GM23338 (cell line): Measurements from ENCODE around the gene HECTD1.
"Not testable (repeated sequence)": the region's sequence is repeated elsewhere in the genome, so short reads cannot be mapped to it uniquely, and the experiment has no call there.

ENCODE experiments used
- CREB1 ChIP-seq: fragments of 250-450 bp; sonication (Bioruptor Pico); IDR thresholded peaks from 2 replicates; pipeline ENCODE4 v1.5.0; 2020; ENCODE audit warnings: low read depth, mild to moderate bottlenecking, moderate library complexity
- CTCF ChIP-seq, 2 experiments: fragments of 200-600 bp in 1 of 2; sonication (generic) in 1 of 2; conservative IDR thresholded peaks; 2 replicates each; pipeline versions ENCODE4 v1.5.1 to v1.6.1; 2016 to 2017; ENCODE audit warnings: antibody characterized with exemption in 2 of 2, low read depth in 2 of 2, mild to moderate bottlenecking in 2 of 2, moderate library complexity in 1 of 2
- EZH2 ChIP-seq: fragments of 200-600 bp; sonication (generic); IDR thresholded peaks from one replicate; pipeline ENCODE4 v1.8.0; 2017; ENCODE audit warnings: antibody characterized with exemption, mild to moderate bottlenecking, low read depth; ENCODE audit not compliant: unreplicated experiment
- EZH2phosphoT487 ChIP-seq: fragments of 200-600 bp; sonication (generic); IDR thresholded peaks from one replicate; pipeline ENCODE4 v1.8.1; 2018; ENCODE audit warnings: antibody characterized with exemption; ENCODE audit not compliant: unreplicated experiment
- JUNB ChIP-seq: IDR thresholded peaks from one replicate; pipeline ENCODE4 v1.6.1; 2016; ENCODE audit warnings: antibody characterized with exemption; ENCODE audit not compliant: unreplicated experiment
- NANOG ChIP-seq: IDR thresholded peaks from 2 replicates; pipeline ENCODE4 v1.6.1; 2016; ENCODE audit warnings: antibody characterized with exemption, borderline replicate concordance
- POLR2AphosphoS5 ChIP-seq: IDR thresholded peaks from 2 replicates; pipeline ENCODE4 v1.6.1; 2016; ENCODE audit warnings: antibody characterized with exemption, low read depth
- STAT1 ChIP-seq: IDR thresholded peaks from one replicate; pipeline ENCODE4 v1.6.1; 2016; ENCODE audit warnings: antibody characterized with exemption; ENCODE audit not compliant: unreplicated experiment
- ZNF114 ChIP-seq: fragments of 250-450 bp; sonication (Bioruptor Pico); IDR thresholded peaks from 2 replicates; pipeline ENCODE4 v1.5.0; 2020; ENCODE audit warnings: mild to moderate bottlenecking, moderate library complexity
- ZNF331 ChIP-seq: fragments of 250-450 bp; sonication (Bioruptor Pico); IDR thresholded peaks from 2 replicates; pipeline ENCODE4 v1.5.0; 2020; ENCODE audit warnings: low read depth, mild to moderate bottlenecking, moderate library complexity
- TF ChIP-seq, protein P1 (sequence below): IDR thresholded peaks from one replicate; pipeline ENCODE4 v1.6.1; 2018; ENCODE audit warnings: antibody characterized with exemption; ENCODE audit not compliant: unreplicated experiment
- TF ChIP-seq, protein P2 (sequence below): IDR thresholded peaks from 2 replicates; pipeline ENCODE4 v1.6.1; 2016; ENCODE audit warnings: antibody characterized with exemption
- TF ChIP-seq, protein P3 (sequence below): fragments of 250-450 bp; sonication (Bioruptor Pico); IDR thresholded peaks from 2 replicates; pipeline ENCODE4 v1.5.0; 2020; ENCODE audit warnings: mild to moderate bottlenecking, moderate library complexity

- not testable (repeated sequence) for TF ChIP-seq CTCF (conservative IDR thresholded peaks at IDR 0.05; ENCODE audit: low read depth in 2 of 2); CREB1 (CRISPR knock-in tag); NANOG; JUNB; POLR2AphosphoS5; EZH2; ZNF331 (CRISPR knock-in tag); EZH2phosphoT487; ZNF114 (CRISPR knock-in tag); STAT1
- TF ChIP-seq, protein P1, sequence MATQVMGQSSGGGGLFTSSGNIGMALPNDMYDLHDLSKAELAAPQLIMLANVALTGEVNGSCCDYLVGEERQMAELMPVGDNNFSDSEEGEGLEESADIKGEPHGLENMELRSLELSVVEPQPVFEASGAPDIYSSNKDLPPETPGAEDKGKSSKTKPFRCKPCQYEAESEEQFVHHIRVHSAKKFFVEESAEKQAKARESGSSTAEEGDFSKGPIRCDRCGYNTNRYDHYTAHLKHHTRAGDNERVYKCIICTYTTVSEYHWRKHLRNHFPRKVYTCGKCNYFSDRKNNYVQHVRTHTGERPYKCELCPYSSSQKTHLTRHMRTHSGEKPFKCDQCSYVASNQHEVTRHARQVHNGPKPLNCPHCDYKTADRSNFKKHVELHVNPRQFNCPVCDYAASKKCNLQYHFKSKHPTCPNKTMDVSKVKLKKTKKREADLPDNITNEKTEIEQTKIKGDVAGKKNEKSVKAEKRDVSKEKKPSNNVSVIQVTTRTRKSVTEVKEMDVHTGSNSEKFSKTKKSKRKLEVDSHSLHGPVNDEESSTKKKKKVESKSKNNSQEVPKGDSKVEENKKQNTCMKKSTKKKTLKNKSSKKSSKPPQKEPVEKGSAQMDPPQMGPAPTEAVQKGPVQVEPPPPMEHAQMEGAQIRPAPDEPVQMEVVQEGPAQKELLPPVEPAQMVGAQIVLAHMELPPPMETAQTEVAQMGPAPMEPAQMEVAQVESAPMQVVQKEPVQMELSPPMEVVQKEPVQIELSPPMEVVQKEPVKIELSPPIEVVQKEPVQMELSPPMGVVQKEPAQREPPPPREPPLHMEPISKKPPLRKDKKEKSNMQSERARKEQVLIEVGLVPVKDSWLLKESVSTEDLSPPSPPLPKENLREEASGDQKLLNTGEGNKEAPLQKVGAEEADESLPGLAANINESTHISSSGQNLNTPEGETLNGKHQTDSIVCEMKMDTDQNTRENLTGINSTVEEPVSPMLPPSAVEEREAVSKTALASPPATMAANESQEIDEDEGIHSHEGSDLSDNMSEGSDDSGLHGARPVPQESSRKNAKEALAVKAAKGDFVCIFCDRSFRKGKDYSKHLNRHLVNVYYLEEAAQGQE: not testable (repeated sequence)
- TF ChIP-seq, protein P2, sequence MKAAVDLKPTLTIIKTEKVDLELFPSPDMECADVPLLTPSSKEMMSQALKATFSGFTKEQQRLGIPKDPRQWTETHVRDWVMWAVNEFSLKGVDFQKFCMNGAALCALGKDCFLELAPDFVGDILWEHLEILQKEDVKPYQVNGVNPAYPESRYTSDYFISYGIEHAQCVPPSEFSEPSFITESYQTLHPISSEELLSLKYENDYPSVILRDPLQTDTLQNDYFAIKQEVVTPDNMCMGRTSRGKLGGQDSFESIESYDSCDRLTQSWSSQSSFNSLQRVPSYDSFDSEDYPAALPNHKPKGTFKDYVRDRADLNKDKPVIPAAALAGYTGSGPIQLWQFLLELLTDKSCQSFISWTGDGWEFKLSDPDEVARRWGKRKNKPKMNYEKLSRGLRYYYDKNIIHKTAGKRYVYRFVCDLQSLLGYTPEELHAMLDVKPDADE: not testable (repeated sequence)
- TF ChIP-seq, protein P3, sequence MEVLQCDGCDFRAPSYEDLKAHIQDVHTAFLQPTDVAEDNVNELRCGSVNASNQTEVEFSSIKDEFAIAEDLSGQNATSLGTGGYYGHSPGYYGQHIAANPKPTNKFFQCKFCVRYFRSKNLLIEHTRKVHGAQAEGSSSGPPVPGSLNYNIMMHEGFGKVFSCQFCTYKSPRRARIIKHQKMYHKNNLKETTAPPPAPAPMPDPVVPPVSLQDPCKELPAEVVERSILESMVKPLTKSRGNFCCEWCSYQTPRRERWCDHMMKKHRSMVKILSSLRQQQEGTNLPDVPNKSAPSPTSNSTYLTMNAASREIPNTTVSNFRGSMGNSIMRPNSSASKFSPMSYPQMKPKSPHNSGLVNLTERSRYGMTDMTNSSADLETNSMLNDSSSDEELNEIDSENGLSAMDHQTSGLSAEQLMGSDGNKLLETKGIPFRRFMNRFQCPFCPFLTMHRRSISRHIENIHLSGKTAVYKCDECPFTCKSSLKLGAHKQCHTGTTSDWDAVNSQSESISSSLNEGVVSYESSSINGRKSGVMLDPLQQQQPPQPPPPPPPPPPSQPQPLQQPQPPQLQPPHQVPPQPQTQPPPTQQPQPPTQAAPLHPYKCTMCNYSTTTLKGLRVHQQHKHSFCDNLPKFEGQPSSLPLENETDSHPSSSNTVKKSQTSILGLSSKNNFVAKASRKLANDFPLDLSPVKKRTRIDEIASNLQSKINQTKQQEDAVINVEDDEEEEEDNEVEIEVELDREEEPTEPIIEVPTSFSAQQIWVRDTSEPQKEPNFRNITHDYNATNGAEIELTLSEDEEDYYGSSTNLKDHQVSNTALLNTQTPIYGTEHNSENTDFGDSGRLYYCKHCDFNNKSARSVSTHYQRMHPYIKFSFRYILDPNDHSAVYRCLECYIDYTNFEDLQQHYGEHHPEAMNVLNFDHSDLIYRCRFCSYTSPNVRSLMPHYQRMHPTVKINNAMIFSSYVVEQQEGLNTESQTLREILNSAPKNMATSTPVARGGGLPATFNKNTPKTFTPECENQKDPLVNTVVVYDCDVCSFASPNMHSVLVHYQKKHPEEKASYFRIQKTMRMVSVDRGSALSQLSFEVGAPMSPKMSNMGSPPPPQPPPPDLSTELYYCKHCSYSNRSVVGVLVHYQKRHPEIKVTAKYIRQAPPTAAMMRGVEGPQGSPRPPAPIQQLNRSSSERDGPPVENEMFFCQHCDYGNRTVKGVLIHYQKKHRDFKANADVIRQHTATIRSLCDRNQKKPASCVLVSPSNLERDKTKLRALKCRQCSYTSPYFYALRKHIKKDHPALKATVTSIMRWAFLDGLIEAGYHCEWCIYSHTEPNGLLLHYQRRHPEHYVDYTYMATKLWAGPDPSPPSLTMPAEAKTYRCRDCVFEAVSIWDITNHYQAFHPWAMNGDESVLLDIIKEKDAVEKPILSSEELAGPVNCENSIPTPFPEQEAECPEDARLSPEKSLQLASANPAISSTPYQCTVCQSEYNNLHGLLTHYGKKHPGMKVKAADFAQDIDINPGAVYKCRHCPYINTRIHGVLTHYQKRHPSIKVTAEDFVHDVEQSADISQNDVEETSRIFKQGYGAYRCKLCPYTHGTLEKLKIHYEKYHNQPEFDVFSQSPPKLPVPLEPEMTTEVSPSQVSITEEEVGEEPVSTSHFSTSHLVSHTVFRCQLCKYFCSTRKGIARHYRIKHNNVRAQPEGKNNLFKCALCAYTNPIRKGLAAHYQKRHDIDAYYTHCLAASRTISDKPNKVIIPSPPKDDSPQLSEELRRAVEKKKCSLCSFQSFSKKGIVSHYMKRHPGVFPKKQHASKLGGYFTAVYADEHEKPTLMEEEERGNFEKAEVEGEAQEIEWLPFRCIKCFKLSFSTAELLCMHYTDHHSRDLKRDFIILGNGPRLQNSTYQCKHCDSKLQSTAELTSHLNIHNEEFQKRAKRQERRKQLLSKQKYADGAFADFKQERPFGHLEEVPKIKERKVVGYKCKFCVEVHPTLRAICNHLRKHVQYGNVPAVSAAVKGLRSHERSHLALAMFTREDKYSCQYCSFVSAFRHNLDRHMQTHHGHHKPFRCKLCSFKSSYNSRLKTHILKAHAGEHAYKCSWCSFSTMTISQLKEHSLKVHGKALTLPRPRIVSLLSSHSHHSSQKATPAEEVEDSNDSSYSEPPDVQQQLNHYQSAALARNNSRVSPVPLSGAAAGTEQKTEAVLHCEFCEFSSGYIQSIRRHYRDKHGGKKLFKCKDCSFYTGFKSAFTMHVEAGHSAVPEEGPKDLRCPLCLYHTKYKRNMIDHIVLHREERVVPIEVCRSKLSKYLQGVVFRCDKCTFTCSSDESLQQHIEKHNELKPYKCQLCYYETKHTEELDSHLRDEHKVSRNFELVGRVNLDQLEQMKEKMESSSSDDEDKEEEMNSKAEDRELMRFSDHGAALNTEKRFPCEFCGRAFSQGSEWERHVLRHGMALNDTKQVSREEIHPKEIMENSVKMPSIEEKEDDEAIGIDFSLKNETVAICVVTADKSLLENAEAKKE (CRISPR knock-in tag): not testable (repeated sequence)
These were observed 144.7 kb downstream of the HECTD1 start for GRCh38 chr14:31062908-31063307.
